Subcutaneous adipose tissue (tissue), 4 donors: ENCODE data around the gene NKD1. TPM values are rescaled to one million over a fixed set of nuclear protein-coding genes. Genes with fewer than 3 reads are reported as not detected.

Experiments used
- total RNA-seq, 4 donors: library from RNA; depleted of rRNA; stranded (reverse); fragments of >200 nt; gene quantifications; one replicate each; pipeline ENCODE4 v1.1.0, GENCODE V29; 2016
- TF ChIP-seq, protein P1 (sequence below): fragments of 450-650 bp; IDR thresholded peaks from one replicate; pipeline ENCODE4 v1.5.1; 2016; ENCODE audit warnings: low read depth, mild to moderate bottlenecking, control low read depth, antibody characterized with exemption, moderate library complexity

NKD1 gene
- total RNA-seq: 1 to 10 TPM in 3 of 4 donors, under 1 TPM in 1; 0.68 to 2.9 (median 2.1) TPM

- TF ChIP-seq, protein P1, sequence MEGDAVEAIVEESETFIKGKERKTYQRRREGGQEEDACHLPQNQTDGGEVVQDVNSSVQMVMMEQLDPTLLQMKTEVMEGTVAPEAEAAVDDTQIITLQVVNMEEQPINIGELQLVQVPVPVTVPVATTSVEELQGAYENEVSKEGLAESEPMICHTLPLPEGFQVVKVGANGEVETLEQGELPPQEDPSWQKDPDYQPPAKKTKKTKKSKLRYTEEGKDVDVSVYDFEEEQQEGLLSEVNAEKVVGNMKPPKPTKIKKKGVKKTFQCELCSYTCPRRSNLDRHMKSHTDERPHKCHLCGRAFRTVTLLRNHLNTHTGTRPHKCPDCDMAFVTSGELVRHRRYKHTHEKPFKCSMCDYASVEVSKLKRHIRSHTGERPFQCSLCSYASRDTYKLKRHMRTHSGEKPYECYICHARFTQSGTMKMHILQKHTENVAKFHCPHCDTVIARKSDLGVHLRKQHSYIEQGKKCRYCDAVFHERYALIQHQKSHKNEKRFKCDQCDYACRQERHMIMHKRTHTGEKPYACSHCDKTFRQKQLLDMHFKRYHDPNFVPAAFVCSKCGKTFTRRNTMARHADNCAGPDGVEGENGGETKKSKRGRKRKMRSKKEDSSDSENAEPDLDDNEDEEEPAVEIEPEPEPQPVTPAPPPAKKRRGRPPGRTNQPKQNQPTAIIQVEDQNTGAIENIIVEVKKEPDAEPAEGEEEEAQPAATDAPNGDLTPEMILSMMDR: no peak
Observed at GRCh38 chr16:50548125-50548908, at the start of gene NKD1. TSS of gene NKD1 (plus strand) at chr16:50548396. CDS start at chr16:50548554, 158 bp downstream.

- TF ChIP-seq, protein P1: no peak
Observed at GRCh38 chr16:50498431-50499155, 49.6 kb upstream of the NKD1 start.

DNA sequence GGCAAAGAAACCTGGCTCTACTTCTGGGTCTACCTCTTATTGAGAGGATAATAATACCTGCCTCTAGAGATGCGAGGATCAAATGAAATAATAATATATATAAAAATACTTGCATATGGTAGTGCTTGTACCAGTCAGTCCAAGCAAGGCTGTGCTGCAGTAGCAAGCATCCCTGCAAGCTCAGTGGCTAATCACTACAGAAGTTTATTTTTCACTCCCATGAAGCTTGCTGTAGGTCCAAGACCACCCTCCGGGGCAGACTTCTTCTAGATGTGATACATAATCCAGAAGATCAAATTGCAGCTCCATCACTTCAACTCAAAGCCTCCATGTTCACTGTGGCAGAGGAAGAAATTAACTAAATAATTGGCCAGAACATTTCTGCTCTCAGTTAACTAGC, 48.9 kb upstream of the NKD1 start:
- TF ChIP-seq, protein P1: no peak

DNA sequence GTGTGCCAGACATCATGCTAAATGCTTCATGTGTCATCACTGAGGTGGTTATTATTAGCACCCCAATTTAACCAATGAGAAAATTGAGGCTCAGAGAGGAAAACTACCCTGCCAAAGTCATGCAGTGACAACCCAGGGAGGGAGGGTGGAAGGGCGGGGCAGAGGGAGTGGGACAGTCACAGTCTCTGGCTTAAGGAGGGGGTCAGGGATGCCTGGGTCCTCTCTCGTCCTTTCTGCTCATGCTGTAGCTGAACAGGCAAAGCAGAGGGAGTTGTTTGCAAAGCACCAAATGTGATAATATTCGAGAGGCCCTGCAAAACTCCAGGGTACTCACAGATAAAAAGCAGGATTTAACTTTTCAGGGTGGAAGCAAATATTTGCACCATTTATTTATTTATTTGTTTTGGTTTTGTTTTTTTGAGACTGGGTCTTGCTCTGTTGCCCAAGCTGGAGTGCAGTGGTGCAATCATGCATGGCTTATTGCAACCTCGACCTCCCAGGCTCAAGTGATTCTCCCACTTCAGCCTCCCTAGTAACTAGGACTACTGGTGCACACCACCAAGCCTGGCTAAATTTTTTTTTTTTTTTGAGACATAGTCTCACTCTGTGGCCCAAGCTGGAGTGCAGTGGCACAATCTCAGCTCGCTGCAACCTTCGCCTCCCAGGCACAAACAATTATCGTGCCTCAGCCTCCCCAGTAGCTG, 47.9 kb upstream of the NKD1 start:
- TF ChIP-seq, protein P1: no peak

DNA sequence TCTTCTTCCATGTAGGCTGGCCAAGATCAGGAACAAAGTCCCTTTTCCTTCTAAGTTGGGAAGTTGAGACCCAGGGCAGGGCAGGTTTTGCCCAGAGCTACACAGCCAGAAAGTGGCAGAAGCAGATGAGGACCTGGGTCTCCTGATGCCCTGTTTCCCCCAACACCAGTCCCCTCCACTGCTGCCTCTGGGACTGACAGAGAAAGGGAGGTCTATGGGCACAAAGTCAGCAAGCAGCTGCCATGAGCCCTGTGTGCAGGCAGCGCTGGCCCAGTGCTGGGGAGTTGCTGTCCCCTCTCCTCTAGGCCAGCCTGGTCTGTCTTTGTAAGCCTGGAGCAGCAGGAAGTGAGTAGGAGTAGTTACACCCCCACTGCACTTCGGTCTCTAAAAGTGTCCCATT, 46.9 kb upstream of the NKD1 start:
- TF ChIP-seq, protein P1: no peak

DNA sequence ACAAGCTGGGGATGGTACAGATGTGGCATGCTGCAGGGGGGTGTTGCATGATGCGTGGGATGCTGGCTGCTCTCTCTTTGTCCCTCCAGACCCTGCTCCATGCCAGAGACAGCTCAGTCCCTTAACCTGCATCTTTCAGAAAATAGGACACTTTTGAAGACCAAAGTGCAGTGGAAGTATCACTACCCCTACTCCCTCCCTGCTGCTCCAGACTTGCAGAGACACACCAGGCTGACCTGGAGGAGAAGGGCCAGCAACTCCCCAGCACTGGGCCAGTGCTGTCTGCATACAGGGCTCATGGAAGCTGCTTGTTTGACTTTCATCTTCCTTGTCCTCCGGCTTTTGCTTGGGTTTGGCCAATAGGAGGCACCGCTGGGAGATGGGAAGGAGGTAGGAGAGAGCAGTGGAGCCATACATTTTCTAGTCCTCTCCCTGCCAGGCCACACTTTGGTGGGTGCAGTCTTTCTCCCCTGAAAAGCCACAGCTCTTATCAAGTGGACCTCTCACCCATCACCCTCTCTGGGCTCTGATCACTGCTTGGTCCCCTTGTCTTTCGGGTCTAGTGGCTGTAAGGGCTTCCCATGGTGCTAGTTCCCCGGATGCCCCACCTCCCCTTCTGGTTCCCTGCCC, 46.1 kb upstream of the NKD1 start:
- TF ChIP-seq, protein P1: no peak
